ENCODE results near the gene CC2D2B. TPM values are rescaled to one million over a fixed set of nuclear protein-coding genes. Genes with fewer than 3 reads are reported as not detected.

CC2D2B gene
- total and polyA plus RNA-seq, 2 of the 13 experiments (the other 11 are each of a cell fraction or from before 2014, with no cell fraction given), result 0.20 TPM; not detected in 1

- TF ChIP-seq LRRFIP1 (CRISPR knock-in tag; conservative IDR thresholded peaks at IDR 0.05) (no peak), KLF13 (CRISPR knock-in tag; IDR thresholded peaks at IDR 0.05) (no peak), MXD3 (CRISPR knock-in tag; IDR thresholded peaks at IDR 0.05) (no peak), RERE (CRISPR knock-in tag; IDR thresholded peaks at IDR 0.05; ENCODE audit: low read depth) (no peak), PPARG (CRISPR knock-in tag; conservative IDR thresholded peaks at IDR 0.05) (no peak), SNAPC5 (CRISPR knock-in tag; IDR thresholded peaks at IDR 0.05; ENCODE audit: borderline replicate concordance) (no peak), DPF2 (CRISPR knock-in tag; IDR thresholded peaks at IDR 0.05; ENCODE audit: borderline replicate concordance, low read depth) (0 out of 2 replicates have a peak, but pooled peaks have one; percentile 21), AHDC1 (CRISPR knock-in tag; IDR thresholded peaks at IDR 0.05; ENCODE audit: borderline replicate concordance) (peak; percentile 49; the same call in 1 of the 2 replicates), ZNF224 (CRISPR knock-in tag; IDR thresholded peaks at IDR 0.05) (no peak)
These were observed 41.8 kb upstream of the CC2D2B start (continued) for GRCh38 chr10:95865814-95866466.
